Ishikawa (cell line): ENCODE results near the gene EPGN.

ENCODE experiments used
- CEBPB ChIP-seq: IDR thresholded peaks from 2 replicates; pipeline ENCODE4 v1.6.1; 2012
- CREB1 ChIP-seq: IDR thresholded peaks from 2 replicates; pipeline ENCODE4 v1.6.1; 2012; ENCODE audit warnings: low read depth
- EGR1 ChIP-seq: IDR thresholded peaks from 2 replicates; pipeline ENCODE4 v1.6.1; 2012
- EP300 ChIP-seq: IDR thresholded peaks from 2 replicates; pipeline ENCODE4 v1.6.1; 2012; ENCODE audit warnings: borderline replicate concordance
- FOXM1 ChIP-seq: IDR thresholded peaks from 2 replicates; pipeline ENCODE4 v1.6.1; 2012; ENCODE audit warnings: low read depth, borderline replicate concordance
- MAX ChIP-seq: IDR thresholded peaks from 2 replicates; pipeline ENCODE4 v1.6.1; 2012
- NFIC ChIP-seq: IDR thresholded peaks from 2 replicates; pipeline ENCODE4 v1.6.1; 2012
- RAD21 ChIP-seq: IDR thresholded peaks from 2 replicates; pipeline ENCODE4 v1.6.1; 2012; ENCODE audit warnings: low read depth
- REST ChIP-seq: IDR thresholded peaks from 2 replicates; pipeline ENCODE4 v1.6.1; 2012; ENCODE audit warnings: low read depth, mild to moderate bottlenecking
- TAF1 ChIP-seq: IDR thresholded peaks from 2 replicates; pipeline ENCODE4 v1.6.1; 2012; ENCODE audit warnings: low read depth, mild to moderate bottlenecking
- TCF12 ChIP-seq: IDR thresholded peaks from 2 replicates; pipeline ENCODE4 v1.6.1; 2012; ENCODE audit warnings: low read depth
- TEAD4 ChIP-seq: IDR thresholded peaks from 2 replicates; pipeline ENCODE4 v1.6.1; 2012
- USF1 ChIP-seq: IDR thresholded peaks from 2 replicates; pipeline ENCODE4 v1.6.1; 2012
- YY1 ChIP-seq: IDR thresholded peaks from 2 replicates; pipeline ENCODE4 v1.6.1; 2012; ENCODE audit warnings: low read depth
- ZBTB7A ChIP-seq: IDR thresholded peaks from 2 replicates; pipeline ENCODE4 v1.6.1; 2012; ENCODE audit warnings: low read depth

EPGN gene

GRCh38 chr4:74314944-74315343, 6.7 kb downstream of the EPGN start:
- no peak for TF ChIP-seq USF1
- no peak for TF ChIP-seq REST
- no peak for TF ChIP-seq CREB1
- TF ChIP-seq TEAD4: no peak

- no peak for TF ChIP-seq FOXM1
- TF ChIP-seq CEBPB: no peak
- TF ChIP-seq MAX: no peak
- no peak for TF ChIP-seq REST
- no peak for TF ChIP-seq CREB1
- TF ChIP-seq EP300: no peak
- TF ChIP-seq TCF12: no peak
- TF ChIP-seq NFIC: no peak
- no peak for TF ChIP-seq ZBTB7A
- TF ChIP-seq EGR1: no peak
- no peak for TF ChIP-seq RAD21
- no peak for TF ChIP-seq YY1
- TF ChIP-seq TEAD4: no peak
- TF ChIP-seq TAF1: no peak
- TF ChIP-seq USF1: no peak
Observed at GRCh38 chr4:74315376-74315775, 7.1 kb downstream of the EPGN start.

- TF ChIP-seq REST (no peak), NFIC (no peak), TEAD4 (no peak), FOXM1 (no peak), CREB1 (no peak), EGR1 (no peak), CEBPB (no peak), RAD21 (no peak), ZBTB7A (no peak), MAX (no peak), TAF1 (no peak), TCF12 (no peak), EP300 (no peak), USF1 (no peak)
Observed at GRCh38 chr4:74316397-74316796, 8.1 kb downstream of the EPGN start.

- TF ChIP-seq TEAD4 (no peak), MAX (no peak), NFIC (no peak), EGR1 (no peak), RAD21 (no peak)
Observed at GRCh38 chr4:74317616-74318246, 9.5 kb downstream of the EPGN start.
